ENCODE results near the gene AKR1C3.

GRCh38 chr10:5108658-5109416, 14.6 kb downstream of the AKR1C3 start:
- TF ChIP-seq CTCF (conservative IDR thresholded peaks at IDR 0.05; ENCODE audit: low read length), result no peak
- no peak for TF ChIP-seq EZH2phosphoT487 (IDR thresholded peaks at IDR 0.05; ENCODE audit: borderline replicate concordance, low read depth, low read length)
